Hindlimb muscle (tissue), 1 donor: ENCODE measurements around the gene FOXK2. TPM values are rescaled to one million over a fixed set of nuclear protein-coding genes. Genes with fewer than 3 reads are reported as not detected.

ENCODE experiments used
- DNase-seq: peaks from one replicate; pipeline ENCODE4 v3.0.0-alpha.2; 2013
- polyA plus RNA-seq: library from polyadenylated mRNA; unstranded; fragments of 120-200 nt; gene quantifications from one replicate; pipeline ENCODE4 v1.2.1, GENCODE V29; 2013; ENCODE audit not compliant: insufficient read length

FOXK2 gene
- polyA plus RNA-seq, 1 donor: 44.4 TPM

DNA sequence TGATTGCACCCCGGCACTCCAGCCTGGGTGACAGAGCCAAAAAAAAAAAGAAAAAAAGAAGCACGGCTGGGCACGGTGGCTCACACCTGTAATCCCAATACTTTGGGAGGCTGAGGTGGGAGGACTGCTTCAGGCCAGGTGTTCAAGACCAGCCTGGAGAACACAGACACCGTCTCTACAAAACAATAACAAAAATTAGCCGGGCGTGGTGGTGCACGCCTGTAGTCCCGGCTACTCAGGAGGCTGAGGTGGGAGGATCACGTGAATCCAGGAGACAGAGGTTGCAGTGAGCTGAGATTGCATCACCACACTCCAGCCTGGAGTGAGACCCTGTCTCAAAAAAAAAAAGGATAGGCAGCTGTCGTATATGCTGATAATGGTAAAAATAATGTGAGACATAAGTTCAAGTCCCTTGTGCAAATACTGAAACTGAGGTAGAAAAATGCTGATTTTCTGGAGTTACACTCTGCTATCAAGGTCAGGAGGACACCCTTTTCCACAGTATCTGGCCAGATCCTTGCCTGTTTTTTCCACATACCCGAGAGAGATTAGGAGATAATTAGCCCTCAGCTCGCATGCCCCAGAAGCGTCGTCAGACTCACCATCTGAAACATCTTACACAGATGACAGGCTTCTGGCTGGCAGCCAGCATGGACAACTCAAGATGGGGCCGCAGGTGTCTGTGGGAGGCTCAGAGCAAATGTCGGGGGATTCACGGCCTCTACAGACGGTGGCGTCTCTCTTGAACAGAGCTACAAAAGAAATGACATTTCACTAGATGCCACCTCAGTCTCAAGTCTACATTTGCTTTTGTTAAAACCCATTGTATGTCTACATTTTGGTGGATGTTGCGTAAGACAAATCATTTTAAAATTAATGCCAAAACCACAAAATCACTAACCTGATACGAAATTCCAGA is 91.9 kb downstream of the FOXK2 start:
- DNase-seq: no peak

DNA sequence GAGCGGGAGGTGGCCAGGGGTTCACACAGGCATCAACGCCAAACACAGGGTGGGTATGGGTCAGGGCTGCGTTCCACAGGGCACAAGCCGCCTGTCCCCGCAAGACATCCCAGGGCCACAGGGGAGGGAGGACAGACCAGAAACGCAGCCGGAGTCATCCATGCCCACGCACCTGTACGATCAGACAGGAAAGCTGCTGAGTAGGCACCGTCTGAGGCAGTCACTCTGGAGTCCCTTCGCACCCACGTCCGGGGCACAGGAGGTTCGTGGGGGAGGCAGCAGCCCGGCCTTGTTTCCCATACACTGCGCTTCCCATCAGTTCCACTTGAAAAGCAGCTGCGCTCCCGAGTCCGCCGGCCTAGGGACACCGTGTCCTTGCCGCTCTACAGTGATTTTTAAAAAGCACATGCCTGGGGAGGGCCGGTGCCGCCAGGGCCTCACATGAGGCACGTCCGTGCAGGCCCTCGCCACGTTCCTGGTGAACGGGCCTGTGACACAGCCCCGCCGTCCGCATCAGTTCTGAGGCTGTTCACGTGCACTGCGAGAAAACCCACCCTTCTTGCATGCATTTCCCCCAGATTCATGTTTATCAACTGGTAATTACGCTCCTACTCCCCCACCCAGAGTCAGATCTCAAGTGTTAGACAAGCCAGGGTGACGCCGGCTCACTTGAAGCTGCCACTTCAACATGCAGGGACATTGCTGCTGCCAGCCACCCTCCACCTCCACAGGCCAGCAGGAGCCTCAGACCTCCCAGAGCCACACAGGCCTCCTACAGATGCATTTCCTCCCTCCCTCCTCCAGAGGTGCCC is 94.0 kb downstream of the FOXK2 start:
- no peak for DNase-seq

DNA sequence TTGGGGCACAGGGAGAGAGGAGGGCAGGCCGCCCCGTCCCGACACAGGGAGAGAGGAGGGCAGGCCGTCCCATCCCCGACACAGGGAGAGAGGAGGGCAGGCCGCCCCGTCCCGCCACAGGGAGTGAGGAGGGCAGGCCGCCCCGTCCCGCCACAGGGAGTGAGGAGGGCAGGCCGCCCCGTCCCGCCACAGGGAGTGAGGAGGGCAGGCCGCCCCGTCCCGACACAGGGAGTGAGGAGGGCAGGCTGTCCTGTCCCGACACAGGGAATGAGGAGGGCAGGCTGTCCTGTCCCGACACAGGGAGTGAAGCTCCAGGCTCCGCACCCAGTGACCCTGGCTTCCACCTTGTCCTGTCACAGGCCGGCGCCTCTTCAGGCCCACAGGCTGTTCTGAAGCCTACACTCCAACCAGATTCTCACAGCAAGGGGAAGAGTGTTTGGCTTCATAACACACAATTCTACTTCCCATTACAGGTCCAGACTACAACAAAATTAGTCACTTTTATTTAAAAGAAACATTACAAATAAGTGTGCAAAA is 94.6 kb downstream of the FOXK2 start:
- DNase-seq: no peak

DNA sequence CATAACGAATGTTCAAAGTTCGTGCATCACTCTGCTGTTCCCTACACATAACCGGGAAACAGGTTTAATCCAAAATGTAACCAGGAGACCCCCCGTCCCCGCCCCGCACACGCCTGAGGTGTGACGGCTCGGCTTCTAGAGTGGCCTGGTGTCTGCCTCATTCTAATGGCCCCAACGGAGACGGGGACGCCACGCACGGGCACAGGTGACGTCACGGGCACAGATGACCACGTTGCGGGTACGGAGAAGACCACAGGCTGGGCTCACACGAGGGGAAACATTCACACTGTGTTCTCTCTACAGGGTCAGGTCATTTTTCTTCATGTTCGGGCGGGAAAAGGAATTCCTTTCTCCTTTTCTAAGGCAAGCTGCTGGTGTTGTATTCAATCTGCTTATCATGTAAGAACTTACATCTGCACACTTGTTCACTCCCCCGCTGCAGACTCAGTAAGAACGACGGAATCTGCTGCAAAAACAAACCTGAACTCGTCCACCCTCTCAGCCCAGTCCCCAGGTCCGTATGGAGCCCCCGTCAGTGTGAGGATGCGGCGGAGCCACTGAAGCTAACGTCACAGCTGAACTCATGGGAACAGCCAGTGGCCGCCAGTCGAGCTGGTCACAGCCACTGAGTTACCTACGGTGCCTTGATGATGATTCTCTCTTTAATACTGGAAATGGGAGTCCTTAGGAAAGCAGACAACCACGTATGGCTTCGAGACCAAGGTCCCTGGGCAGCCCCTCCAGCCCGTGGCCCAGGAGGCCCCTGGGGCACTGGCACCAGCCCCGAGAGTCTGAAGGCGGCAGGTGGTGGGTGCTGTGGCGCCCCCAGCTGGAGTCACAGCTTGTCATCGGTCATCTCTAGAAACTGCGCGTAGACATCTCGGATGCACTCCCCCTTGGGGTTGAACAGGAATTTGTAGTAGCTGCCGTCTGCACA is 95.8 kb downstream of the FOXK2 start:
- DNase-seq: no peak

DNA sequence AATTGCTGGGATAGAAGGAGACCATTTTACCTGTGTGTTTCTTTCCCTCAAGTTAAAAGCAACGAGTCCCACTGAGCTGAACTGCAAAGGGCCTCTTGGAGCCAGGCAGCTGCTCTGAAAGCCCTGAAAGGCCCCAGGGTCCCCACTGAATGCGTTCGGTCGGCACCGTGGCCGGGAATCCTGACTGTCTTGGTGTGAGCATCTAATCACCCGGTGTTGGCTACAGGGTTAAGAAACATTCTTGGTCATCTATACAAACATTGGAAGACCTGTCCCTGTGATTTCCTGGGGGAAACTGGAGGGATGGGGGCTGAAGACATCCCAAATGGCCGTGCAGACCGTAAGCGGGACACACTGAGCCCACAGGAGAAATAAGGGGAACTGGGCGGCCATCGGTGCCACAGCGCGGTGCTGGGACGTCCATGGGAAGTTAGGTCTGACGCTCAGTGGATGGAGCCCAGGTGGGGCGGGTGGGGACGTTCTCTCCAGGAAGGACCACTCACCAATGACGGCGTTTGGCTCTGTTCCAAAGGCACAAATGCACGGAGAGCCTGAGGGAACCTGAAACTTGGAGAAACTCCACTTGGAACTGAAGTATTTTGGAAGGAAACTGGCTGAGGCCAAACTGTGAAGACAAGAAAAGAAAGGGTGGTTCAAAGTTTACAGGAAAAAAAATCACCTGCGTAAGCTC is 96.6 kb downstream of the FOXK2 start:
- DNase-seq: no peak

DNA sequence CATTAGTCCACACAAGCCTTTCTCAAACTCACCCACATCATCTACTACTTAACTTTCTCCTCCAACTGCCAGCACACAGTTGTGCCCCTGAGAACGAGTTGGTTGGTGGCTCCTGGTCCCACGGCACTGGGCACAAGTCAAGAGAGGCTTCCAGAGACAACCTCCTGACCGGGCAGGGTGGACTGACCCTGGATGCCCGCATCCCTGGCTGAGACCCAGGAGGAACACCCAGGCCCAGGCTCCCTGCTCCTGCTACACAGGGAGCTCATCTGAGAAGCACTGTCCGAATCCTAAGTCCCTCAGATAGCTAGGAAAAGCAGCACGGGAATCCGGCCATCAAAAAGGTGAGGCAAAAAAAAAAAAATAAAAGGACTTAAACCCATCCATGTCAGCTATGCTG is 99.7 kb downstream of the FOXK2 start:
- no peak for DNase-seq

DNA sequence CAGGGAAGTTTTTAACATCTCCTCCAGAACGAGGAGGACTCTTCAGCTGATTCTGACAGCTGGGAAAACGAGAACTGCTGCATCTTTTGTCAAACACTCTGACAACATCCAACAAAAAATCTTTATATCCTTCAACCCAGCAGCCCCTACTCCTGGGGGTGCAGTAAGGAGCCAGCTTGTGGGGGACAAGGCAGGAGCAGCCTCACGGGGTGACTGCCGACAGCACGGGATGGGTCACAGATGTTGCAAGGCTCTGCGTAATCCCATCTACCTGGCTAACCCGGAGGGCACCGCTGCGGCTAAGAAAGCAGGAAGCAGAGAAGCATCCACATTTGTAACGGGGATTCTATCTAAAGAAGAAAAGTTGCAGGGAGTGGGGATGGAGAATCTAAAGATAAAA is 100.1 kb downstream of the FOXK2 start:
- DNase-seq: no peak

DNA sequence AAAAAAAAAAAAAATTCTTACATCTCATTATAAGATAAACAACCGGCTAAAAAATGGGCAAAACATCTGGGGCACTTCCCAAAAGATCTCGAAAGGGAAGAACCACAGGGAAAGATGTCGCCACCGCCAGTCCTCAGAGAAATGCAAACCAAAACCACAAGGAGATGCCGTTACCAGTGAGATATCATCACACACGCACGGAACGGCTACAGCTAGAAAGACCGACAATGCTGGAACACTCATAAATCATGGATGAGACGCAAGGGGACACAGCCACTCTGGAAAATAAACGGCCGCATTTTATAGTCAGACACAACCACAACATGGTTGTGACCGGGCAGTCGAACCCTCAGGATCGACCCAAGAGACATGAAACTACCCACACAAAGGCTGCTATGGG is 104.2 kb downstream of the FOXK2 start:
- no peak for DNase-seq

DNA sequence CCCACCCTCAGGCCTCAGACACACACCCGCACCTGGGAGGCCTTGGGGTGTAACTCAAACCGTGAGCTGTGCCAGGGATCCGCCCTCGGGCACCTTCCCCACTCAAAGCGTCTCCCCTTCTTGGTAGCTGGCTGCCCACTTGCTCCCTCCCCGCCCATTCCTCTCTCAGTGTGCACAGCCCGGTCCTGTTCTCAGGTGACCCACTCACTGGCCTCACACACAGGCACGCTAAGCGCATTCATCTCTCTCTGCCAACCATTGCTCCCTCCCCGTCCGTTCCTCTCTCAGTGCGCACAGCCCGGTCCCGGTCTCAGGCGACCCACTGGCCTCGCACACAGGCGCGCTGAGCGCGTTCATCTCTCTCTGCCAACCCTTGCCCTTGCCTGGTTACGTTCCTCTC is 107.9 kb downstream of the FOXK2 start:
- DNase-seq: no peak

DNA sequence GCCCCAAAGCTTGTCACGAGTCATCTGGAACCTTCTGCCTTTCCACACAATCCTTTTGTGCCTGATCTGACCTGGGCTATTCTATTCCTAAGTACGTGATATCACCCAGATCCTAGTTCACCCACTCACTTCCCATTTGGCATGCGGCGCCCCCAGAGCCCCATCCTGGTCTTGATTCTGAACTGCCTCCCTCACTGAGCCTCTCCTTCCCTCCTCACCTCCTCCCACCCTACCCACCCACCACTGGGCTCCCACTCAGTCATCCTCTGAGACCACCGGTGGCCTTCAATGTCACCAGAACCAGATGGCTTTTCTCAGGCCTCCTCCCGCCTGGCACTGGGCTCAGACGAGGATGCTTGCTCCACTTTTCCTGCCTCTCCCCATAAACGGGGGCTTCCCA is 110.2 kb downstream of the FOXK2 start:
- DNase-seq: no peak

DNA sequence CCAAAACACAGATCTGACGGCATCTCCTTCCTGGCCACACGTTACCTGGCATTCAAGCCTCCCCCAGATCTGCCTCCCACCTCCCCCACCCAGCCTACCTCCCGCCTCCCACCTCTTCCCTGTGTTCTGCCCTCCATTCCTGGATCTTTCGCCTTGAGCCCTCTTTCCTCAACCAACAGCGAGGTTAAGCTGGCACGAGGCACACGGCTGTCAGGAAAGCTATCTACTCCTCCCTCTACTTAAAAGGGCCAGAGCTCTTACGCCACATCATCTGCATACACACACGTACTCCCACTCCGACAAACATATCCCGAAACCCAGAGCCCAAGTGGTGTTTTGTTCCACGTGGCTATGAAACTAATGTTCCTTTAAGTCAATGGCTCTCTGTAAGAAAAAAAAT is 110.7 kb downstream of the FOXK2 start:
- no peak for DNase-seq

DNA sequence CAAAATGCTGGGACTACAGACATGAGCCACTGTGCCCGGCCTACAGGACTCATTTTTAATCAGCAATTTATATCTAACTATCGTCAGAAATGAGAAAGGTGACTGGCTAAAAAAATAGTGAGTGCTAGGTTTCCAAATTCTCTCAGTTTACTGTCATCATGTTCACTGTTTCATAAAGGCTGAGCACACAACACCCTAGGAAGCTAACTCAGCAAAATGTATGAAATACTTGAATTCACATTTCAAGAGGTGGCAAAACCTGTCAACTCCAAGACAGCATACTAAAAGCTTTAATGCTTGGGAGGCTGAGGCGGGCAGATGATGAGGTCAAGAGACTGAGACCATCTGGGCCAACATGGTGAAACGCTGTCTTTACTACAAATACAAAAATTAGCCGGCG is 112.0 kb downstream of the FOXK2 start:
- DNase-seq: no peak

DNA sequence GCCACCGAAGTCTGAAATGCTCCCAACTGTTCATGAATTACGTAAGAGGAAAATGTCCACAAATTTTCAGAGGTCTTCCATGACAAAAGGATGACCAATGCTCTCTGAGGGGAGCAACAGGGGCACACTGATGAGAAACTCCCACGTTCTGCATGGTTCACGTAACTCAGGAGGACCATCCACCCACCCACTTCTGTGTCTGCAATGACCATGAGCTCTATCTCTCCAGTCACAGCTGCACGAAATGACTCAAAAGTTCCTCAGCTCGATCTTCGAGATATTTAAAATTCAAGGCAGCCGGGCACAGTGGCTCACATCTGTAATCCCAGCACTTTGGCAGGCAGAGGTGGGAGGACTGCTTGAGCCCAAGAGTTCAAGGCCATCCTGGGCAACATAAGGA is 112.9 kb downstream of the FOXK2 start:
- DNase-seq: no peak

DNA sequence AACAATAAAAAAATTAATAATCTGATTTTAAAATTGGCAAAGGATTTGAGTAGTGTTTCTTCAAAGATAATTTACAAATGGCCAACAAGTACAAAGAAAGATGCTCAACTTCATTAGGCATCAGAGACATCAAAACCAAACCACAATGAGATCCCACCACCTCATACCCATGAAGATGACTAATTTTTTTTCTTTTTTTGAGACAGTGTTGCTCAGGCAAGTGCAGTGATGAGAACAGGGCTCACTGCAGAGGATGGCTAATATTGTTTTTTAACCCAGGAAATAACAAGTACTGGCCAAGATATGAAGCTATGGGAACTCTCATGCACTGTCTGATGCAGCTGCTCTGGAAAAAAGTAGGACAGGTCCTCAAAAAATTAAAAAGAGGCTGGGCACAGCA is 113.8 kb downstream of the FOXK2 start:
- DNase-seq: no peak

DNA sequence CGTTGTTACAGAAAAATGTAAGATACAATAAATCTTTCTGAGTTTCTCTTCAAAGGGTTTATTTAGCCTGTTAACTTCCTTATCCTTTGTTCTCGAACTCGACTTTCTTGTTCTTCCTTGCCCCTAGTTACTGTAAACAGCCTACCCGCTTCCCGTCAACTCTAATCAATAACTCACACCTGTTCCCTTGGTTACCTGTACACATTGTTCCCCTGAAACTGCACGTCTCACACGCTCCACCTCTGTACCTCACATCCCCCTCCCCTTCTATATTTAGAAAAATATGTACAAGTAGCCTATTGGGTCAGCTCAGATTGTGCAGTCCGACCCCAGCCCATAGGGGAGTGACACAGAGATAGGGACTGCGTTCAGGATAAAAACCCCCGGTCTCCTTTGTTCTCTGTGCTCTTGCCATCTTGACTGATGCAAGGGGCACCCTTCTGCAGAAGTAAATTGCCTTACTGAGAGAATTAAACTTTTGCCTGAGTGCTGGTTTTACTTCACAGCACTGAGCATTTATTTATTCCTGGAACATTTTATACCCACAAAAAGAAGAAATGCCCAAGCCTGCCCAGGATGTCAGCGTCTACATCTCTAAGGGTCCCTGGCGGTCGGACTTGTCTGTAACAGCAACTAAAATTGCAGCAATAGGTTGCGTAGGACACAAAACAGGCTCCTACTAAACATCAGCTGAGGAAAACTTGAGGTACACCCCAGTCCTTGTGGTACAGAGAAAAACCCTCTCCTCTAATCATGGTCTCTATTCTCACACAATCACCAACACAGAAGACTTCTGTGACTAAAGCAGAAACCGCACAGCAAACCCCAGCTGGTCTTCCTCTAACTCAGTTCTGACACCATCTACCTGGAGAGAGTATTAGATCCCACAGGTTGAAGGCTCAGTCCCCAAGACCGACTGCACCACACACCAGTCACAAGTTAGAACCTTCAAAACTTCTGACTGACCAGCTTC is 117.4 kb downstream of the FOXK2 start:
- no peak for DNase-seq

DNA sequence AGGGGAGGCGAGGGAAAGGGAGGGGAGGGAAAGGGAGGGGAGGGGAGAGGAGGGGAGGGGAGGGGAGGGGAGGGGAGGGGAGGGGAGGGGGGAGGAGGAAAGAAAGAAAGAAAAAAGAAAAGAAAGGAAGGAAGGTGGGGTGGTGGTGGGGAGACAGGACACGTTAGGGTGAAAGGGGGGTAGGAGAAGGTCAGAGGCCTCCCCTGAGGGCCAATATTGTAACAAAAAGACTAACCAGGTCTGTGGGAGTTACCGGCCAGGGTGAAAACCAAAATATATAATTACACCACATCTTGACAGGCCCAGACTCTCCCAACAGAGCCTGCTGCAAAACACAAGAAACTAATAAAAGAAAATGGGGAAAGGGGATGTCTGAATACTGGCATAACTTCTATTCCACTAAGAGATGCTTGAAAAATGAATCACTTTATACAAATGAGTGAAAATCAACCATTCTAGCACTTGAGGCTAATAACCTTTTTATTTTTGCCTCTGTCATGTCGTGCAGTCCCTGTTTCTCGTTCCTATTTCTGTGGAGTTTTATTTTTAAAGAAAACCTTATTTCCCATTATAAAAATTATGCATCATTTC is 118.7 kb downstream of the FOXK2 start:
- no peak for DNase-seq

DNA sequence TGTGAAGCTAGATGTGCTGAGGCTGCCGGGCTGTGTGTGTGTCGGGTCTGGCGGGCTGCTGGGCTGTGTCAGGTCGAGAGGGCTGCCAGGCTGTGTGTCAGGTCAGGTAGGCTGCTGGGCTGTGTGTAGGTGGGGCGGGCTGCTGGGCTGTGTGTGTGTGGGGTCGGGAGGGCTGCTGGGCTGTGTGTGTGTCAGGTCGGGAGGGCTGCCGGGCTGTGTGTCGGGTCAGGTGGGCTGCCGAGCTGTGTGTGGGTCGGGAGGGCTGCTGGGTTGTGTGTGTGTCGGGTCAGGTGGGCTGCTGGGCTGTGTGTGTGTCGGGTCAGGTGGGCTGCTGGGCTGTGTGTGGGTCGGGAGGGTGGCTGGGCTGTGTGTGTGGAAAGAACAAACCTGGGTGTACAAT is 120.1 kb downstream of the FOXK2 start:
- DNase-seq: no peak

DNA sequence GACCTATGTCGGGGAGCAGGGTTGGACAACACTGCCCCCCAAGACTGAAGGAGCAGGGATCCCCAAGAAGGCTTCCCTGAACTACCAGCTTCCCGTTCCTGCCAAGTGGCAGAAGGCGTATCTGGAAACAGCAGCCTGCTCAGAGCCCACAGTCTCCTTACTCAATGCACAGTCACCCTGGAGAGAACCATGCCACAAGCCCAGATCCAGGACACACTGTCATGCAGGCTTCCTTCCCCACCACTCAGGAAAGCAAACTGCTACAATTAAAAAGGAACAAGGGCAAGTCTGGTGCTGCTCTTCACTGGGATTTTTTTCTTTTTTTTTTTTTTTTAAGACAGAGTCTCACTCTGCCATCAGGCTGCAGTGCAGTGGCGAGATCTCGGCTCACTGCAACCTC is 120.5 kb downstream of the FOXK2 start:
- no peak for DNase-seq

DNA sequence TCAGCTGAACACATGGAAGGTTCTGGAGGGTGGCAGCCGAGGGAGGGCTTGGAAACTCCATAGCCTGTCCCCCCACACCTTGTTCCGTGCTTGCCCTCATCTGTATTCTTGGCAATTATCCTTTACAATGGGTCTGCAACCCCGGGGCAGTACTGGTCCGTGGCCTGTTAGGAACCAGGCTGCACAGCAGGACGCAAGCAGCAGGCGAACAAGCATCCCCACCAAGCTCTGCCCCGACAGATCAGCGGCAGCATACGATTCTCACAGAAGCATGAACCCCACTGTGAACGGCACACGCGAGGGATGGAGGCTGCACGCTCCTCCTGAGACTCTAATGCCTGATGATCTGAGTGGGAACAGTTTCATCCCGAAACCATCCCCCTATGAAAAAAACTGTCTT is 122.5 kb downstream of the FOXK2 start:
- no peak for DNase-seq

DNA sequence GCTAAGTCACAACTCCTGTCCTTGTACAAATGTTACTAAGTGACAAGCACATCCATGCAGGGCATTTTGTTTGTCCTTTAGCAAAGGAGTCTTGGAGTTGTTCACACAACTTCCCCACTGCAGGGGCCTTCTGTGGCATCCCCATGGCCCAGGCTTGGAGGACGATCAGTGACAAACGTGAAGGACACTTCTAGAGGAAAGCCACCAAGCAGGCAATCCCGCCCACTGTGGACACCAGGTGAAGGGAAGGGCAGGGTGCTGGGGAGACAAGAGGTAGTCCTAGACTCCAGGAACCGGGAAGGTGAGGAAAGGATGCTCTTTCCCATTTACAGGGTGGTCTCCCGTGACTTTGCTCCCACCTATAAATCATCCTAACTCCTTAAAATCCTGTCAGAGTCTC is 124.6 kb downstream of the FOXK2 start:
- no peak for DNase-seq
